NCI-H2171 (cell line): ENCODE data around the gene APEX1.
"Not testable (repeated sequence)": the region's sequence is repeated elsewhere in the genome, so short reads cannot be mapped to it uniquely, and the experiment has no call there.

ENCODE experiments used
- DNase-seq: peaks from one replicate; lab custom pipeline; 2025; lab: John Stamatoyannopoulos, UW

APEX1 gene

DNA sequence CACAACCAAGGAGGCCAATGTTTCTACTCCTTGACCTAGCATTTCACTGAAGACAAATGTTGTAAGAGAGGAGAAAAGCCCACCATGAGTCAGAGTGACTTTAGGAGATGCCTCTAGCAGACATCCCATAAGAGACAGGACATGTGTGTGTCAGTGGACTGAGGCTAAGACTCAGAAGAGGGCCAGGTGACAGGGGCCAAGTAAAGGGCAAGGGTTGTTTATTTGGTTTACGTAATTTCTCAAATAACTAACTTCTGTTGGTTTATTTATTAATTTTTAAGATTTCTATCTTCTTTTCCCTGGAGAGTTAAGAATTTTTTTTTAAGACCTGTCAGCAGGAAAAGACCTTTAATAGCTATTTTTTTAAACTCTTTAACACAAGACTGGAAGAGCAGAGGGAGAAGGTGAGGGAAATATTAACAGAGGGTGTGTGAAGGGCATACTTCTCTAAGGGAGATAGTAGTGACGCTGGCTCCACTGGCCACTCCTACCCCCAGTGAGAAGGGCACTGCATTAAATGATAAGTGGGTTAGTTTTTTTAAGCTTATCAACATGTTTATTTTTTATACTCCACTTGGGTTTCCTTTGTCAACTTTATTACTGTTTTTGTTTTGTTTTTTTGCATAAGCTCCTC, 17.6 kb downstream of the APEX1 start:
- no peak for DNase-seq

GRCh38 chr14:20476776-20477175, 21.8 kb downstream of the APEX1 start:
- no peak for DNase-seq

DNA sequence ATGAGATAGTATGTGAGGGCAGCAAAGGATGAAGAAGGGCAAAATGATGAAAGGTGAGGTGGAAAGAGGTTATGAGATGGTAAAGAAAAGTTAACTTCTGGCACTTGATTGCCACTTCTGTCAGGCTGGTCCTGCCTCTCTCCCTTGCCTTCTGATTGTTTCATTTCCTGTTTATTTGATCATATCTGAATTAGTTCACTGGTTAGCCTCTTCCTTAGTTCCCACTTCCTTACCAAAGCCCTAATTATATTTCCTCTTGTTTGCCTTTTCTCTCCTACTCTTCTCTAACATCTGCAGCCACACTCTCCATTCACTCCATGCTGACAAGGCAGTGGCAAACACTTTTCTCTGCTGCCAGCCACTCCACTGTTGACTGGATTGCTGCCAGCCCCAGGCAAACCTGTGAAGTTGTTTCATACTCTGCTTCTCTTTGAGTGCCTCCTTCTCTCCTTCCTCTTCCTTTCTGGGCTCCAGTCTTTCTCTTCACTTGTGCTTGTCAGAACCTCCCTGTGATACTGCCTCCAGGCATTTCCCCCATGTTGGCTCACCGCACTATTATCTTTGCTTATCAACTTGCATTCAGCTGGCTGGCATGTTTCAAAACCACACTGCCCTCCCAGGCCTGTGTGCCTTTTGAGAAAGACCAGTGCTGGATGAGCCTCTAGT, 22.3 kb downstream of the APEX1 start:
- DNase-seq = no peak

DNA sequence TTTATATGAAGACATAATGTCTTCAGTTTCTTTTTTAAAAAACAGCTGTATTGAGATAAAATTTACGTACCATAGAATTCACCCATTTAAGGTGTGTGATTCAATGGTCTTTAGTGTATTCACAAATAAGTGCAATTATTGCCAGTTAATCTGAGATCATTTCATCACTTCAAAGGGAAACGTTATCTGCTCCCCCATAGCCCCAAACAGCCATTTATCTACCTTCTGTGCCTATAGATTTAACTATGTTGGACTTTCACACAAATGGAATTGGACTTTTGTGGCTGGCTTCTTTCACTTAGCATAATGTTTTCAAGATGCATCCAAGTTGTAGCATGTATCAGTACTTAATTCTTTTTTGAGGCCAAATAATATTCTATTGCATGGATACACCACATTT, 23.9 kb downstream of the APEX1 start:
- no peak for DNase-seq

DNA sequence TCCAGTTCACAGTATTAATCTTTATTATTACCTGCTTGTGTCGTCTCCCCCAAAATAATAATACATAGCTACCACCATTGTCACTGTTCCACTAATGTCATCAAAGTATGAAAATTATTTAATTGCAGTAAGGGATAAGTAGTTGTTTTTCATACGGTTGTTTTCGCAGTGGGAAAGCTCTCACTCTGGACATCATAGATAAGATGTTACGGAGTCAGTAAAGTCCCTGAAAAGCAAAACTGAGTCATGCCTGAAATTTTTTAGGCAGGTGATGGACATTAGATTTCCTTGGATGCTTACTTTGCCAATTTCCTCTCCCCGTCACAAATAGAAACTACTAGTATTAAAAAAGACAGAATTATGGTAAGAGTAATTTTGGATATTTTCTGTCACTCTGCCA, 27.4 kb downstream of the APEX1 start:
- no peak for DNase-seq

DNA sequence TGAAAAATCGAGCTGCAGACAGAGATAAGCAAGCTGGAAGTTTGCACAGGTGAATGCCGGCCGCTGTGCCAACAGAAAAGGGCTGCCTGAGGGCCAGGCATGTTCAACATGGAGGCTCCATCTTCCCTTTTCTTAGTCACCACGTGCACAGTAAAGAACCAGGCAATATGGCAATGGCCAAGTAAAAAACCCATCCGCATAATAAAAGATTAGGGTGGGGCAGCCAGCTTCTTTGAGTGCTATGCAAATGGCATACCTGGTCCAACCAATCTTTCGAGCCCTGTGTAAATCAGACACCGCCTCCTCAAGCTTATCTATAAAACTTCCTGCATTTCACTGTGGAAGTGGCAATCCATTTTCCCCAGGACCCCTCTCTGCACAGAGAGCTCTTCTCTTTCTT, 30.9 kb downstream of the APEX1 start:
- DNase-seq = no peak

GRCh38 chr14:20486684-20487395, 31.8 kb downstream of the APEX1 start:
- DNase-seq = no peak

DNA sequence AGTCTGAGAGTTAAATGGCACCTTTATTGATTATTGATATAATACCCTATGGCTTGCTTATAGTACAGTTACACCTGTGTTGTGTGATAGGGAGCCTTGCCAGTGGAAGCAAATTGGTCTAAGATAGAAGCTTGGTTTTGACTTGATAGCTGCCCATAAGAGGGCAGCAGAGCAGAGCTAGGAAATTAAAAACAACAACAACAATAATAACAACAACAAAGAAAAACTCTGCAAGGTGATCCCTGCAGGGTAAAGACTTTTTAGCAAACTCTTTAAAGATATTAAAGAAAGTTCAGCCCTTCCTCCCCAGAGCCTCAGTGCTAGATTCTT, 32.3 kb downstream of the APEX1 start:
- no peak for DNase-seq

DNA sequence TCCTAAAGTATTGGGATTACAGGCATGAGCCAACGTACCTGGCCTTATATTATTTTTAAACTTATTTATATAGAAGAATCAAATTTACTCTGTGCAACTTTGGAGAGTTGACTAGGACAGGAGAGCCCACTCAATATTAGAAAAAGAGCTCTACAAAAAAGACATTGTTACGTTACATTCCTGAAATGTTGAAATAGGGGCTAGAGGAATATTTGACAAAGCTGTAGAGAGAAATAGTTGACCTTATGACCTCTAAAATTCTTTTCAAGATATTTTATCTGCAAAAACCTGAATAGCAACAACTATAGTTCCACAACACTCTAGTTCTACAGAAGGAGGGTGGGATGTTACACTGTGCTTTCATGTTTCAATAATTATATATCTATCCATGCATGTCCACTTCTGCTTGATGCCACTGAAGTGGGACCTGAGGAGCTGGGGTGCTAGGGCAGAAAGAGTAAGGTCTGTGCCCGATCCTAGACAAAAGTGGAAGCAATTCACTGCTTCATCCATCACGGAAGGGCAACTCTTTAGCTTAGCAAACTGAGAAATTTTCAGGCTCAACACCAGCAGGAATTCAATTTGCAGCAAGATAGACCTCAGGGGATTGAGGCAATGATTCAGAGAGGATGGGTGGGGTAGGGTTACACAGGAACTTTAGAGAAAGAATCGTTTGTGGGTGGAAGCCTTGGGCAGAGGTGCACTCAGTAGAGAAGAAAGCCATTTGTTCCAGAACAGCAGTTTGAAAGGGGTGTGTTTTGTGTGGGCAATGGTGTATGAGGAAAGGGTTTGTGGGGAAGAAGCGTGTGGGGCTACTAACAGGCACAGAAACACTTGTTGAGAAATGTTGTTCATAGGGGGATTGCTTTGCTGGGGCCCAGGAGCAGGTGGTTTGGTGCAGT, 34.3 kb downstream of the APEX1 start:
- no peak for DNase-seq

GRCh38 chr14:20490563-20490962, 35.5 kb downstream of the APEX1 start:
- no peak for DNase-seq

- no peak for DNase-seq
These were observed 37.5 kb downstream of the APEX1 start for GRCh38 chr14:20492486-20492885.

- DNase-seq = no peak
These were observed 38.6 kb downstream of the APEX1 start for GRCh38 chr14:20493634-20494033.

DNA sequence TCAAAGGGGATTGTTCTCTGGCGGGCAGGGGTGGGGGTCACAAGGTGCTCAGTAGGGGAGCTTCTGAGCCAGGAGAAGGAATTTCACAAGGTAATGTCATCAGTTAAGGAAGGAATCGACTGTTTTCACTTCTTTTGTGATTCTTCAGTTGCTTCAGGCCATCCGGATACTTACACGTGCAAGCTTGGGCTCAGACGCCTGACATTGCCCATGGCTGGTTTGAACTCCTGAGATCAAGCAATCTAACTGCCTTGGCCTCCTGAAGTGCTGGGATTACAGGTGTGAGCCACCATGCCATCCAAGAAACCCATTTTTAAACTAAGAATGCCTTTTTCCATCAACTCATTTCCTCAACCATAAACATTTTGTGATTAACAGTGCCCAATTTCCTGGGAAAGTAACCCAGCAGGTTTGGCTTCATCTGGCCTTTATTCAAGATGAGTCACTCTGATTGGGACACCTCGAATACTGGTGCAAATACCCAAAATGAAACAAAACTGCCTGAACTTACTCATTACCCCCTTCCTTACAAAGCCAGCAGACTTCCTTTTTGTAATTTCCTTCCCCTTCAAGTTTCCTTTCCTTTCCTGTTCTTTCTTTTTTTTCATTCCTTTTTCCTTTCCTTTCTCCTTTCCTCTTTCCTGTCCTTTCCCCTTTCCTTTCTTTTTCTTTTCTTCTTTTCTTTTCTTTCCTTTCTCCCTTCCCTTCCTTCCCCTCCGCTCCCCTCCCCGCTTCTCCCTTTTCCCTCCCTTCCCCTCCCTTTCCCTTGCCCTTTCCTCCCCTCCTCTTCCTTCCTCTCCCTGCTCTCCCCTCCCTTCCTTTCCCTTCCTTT, 40.1 kb downstream of the APEX1 start:
- no peak for DNase-seq

- DNase-seq = no peak
These were observed 43.6 kb downstream of the APEX1 start for GRCh38 chr14:20498622-20499021.

GRCh38 chr14:20499108-20499507, 44.1 kb downstream of the APEX1 start:
- DNase-seq = peak; percentile 64

DNA sequence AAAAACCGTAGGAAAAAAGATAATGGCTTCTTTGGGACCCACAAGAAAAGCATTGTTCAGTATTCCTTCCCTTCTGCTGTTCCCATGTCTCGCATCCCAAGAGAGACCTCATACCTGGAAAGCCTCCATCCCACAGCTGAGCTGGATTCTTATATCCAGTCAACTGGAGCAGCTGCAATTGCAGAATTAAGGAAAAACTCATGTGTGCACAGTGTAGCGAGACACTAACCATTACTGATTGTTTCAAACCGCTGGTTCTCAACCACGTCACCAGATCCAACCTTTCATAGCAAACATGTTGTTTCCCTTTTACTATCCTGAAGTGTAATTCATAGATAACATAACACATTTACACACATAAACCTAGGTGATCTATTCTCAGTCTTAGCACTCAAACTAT, 44.9 kb downstream of the APEX1 start:
- DNase-seq = no peak

DNA sequence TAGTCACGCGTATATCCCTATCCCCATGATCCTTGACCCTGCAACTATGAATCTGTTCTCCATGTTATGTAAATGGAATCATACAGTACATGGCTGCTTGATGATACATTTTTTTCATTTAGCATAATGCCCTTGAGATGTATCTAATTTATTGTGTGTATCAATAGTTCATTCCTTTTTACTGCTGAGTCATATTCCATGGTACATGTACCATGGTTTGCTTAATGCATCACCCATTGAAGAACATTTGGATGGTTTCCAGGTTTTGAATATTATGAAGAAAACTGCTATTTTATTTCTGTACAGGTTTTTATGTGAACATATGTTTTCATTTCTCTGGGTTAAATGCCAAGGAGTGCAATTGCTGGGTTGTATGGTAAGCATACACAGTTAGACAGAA, 46.3 kb downstream of the APEX1 start:
- DNase-seq = no peak

DNA sequence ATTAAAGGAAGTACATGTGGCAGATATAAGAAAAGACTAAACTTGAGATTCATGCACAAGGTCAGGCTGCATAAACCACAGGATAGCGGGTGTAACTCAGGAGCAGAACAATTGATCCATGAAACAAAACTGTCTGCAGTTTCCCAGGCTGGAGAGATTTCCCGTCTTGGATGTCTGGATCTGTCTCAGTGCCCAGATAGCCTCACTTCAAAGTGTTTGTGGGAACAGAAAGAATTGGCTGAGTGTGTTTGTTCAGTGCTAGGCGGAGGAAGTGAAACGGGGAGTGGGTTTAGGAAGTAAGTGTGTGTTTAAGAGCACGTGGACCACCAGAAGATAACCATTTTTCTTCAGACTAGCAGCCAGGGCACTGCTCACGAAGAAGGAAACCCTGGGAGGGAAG, 48.9 kb downstream of the APEX1 start:
- DNase-seq = no peak

DNA sequence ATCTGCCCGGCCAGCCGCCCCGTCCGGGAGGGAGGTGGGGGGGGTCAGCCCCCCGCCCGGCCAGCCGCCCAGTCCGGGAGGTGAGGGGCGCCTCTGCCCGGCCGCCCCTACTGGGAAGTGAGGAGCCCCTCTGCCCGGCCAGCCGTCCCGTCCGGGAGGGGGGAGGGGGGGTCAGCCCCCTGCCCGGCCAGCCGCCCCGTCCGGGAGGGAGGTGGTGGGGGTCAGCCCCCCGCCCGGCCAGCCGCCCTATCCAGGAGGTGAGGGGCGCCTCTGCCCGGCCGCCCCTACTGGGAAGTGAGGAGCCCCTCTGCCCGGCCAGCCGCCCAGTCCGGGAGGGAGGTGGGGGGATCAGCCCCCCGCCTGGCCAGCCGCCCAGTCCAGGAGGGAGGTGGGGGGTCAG, 51.2 kb downstream of the APEX1 start:
- DNase-seq = not testable (repeated sequence)

GRCh38 chr14:20506752-20507151, 51.7 kb downstream of the APEX1 start:
- DNase-seq = not testable (repeated sequence)
